Stimulated activated CD4-positive, alpha-beta T cell treated with anti-CD3 and anti-CD28 coated beads, Interleukin-15, amount 100 ng/mL, for 1 hour (primary cell): ENCODE results near the gene VENTX.
"Not testable (repeated sequence)": the region's sequence is repeated elsewhere in the genome, so short reads cannot be mapped to it uniquely, and the experiment has no call there.

ENCODE experiments used
- DNase-seq, 2 donors: peaks; one replicate each; pipeline ENCODE4 v3.0.0-alpha.2; 2020; ENCODE audit warnings: low read depth in 1 of 2, low spot score in 1 of 2

The VENTX gene

DNA sequence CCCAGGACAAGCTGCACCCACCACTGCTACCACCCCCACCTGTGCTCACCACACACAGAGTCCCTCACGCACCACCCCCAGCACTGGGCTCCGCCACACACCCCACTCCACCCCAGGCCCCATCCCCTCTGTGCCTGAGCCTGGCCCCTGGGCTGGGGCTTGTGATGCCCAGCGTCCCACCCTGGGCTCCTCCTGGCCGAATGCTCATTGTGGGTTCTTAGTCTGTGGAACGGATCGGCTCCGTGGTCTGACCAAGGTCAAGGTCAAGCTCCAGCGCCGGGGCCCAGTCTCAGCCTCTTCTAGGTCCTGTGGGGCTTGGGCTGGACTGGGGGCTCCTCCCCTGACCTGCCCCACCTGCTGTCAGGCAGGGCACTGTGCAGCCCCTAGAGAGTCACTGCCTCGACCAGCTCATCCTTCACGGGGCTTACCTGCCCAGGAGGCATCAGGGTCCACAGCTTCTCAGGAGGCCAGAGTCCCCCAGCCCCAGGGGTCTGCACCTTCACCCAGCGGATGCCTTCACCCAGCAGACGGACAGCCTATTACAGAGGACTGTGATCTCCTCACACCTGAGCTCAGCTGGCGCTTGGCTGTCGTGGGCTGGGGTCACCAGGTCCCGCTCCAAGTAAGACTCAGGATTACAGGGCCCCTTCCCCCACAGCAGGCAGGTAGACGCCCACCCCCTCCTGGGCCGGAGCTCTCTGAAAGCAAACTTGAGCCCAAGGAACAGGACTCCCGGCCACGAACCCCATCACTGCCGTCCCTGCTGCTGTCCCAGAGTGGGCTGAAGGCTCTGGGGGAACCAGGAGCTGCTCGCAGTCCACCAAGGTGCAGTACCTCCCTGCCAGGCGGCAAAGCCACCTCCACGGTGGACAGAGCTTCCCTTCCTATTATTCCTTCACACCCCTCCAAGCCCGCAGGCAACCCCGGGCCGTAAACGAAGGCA is 22.9 kb upstream of the VENTX start:
- DNase-seq, result no peak

DNA sequence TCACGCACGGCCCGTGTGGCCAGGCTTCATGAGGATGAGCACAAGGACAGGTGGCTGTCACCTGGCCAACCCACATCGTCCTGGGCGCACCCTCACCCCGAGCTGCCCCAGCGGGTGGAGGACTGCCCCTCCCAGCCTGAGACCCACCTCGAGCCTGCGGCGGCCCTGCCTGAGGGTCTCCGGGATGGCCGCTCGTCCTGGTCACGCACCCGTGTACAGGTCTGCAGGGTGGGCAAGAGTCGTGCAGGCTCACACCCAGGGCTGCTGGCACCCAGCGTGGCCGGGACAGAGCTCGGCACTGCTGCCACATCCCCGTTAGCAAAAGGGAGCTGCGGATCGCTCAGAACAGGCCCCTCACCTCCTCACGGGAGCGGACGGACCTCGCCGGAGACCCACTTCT is 22.1 kb upstream of the VENTX start:
- no peak for DNase-seq

DNA sequence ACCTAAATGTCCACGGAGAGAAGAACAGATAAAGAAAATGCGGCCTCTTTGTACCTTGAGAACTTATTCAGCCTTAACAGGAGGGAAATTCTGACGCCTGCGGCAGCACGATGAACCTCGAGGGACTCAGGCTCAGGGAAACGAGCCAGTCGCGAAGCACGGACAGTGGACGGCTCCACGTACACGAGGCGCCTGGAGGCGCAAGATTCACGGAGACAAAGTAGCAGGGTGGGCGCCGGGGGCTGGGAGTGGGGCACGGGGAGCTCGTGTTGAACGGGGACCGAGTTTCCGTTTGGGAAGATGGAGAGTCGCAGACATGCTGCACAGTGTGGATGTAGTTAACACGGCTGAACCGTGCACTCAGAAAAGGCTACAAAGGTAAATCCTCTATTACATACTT is 20.9 kb upstream of the VENTX start:
- no peak for DNase-seq

DNA sequence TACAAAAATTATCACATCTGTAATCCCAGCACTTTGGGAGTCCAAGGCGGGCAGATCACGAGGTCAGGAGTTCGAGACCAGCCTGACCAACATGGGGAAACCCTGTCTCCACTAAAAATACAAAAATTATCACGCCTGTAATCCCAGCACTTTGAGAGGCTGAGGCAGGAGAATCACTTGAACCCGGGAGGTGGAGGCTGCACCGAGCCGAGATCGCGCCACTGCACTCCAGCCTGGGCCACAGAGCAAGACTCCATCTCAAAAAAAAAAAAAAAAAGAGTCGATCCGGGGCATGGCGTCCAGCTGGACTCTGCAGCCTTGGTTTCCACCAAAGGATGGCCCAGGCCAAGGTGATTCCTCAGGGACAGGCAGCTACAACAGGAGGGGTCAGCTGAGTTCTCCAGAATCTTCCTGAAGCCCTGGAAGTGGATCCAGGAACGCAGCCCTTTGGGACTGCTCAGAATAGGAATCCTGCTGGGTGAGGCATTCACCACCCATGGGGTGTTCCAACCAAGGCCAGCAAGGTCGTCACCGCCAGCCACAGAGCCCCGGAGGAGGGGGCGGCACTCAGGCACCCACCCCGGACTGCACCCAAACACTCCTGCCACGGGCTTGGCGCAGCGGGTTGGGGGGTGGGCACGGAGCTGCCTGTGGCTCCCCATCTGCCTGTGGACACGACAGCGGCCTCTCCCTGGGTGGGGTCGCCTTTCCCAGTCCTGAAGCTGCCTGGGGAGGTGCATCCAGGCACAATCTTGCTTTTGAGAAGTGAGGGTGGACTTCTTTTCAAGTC is 19.7 kb upstream of the VENTX start:
- no peak for DNase-seq

DNA sequence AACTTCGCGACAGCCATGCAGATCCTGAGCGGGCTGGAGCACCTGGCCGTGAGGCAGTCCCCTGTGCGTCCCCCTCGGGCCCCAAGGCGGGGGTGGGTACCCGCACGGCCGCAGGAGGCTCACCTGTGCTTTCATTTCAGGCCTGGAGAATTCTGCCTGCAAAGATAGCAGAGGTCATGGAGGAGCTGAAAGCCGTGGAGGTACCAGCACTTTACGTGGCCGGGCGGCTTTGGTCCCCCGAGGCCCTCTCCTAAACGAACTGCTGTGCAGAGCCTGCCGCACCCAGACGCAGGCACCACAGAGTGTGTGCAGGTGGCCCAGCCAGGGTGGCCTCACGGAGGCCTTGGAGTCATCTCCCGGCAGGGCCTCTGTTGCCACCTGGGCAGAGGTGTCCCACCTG is 18.8 kb upstream of the VENTX start:
- no peak for DNase-seq

DNA sequence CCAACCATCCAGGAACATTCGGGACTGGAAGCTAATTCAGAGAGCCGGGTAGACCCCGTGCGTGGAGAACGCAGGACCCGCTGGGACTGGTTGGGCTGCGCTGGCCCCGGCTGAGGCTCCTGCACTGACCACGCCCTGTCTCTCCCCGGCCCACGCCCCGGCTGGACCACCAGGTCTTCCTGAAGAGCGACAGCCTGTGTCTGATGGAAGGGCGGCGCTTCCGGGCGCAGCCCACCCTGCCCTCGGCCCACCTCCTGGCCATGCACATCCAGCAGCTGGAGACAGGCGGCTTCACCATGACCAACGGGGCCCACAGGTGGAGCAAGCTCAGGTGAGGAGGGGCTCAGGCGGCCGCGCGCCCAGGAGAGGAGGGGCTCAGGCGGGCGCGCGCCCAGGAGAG is 17.9 kb upstream of the VENTX start:
- no peak for DNase-seq

DNA sequence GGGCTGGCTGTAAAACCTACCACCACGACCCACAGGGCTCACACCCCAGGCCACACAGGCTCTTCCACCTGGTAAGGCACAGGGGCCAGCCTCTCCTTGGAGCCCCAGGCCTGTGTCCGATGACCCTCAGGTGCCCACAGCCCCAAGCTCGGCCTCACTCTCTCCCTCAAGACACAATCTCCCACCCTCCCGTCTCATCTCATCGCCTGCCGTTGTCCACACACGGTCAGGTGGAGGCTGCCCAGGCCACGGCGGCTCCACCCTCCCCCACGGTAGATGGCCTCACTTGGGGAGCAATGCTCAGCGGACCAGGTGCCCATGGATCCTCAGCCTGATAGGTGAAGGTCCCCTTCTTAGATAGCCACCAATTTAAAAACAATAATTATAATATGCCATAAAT is 16.3 kb upstream of the VENTX start:
- DNase-seq, result no peak

DNA sequence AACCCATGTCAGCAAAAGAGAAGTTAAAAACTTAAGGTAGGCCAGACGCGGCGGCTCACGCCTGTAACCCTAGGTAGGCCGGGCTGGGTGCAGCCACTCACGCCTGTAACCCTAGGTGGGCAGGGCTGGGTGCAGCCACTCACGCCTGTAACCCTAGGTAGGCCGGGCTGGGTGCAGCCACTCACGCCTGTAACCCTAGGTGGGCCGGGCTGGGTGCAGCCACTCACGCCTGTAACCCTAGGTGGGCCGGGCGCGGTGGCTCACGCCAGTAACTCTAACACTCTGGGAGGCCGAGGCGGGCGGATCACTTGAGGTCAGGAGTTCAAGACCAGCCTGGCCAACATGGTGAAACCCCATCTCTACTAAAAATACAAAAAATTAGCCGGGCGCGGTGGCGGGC is 15.9 kb upstream of the VENTX start:
- not testable (repeated sequence) for DNase-seq

DNA sequence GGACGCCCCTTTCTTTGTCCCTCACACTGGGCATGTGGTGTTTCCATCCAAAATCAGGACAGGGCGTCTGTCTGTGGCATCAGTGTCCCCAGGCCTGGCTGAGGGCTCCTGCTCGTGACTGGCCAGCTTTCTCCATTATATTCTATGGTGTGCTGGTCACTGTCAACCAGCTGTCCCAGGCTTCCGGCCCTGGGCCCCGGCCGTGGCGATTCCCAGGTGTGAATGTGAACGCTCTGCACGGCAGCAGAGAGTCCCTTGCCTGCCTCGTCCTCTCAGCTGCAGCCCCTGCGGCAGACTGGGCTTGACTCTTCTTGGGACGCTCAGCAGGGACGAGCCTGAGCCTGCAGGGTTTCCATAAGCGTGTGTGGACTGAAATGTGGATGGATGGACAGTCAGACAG is 13.6 kb upstream of the VENTX start:
- DNase-seq, result no peak

DNA sequence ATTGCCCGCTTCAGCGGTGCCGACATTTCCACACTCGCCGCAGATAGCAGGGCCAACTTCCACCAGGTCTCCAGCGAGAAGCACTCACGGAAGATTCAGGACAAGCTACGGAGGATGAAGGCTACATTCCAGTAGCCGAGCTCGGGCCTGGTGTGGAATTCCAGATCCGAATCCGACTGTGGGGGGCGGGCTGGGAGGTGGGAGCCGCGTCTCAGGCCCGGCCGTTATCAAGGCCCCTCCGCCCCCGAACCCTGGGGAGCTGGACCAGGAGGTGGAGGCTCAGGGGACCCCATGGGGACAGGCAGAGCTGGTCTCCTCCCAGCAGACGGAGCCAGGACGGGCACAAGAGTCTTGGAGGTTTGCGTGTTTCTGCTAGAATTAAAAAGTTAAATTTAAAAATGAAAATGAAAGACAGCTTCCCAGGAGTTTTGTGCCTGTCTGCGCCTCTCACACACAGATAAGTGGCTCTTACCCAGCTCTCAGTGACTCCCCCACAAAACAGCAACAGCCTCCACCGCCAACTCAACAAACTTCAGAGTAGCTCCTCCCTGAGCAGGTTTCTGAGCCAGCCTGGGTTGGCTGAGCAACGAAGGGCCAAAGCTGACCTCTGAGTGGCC is 12.8 kb upstream of the VENTX start:
- DNase-seq, result no peak

DNA sequence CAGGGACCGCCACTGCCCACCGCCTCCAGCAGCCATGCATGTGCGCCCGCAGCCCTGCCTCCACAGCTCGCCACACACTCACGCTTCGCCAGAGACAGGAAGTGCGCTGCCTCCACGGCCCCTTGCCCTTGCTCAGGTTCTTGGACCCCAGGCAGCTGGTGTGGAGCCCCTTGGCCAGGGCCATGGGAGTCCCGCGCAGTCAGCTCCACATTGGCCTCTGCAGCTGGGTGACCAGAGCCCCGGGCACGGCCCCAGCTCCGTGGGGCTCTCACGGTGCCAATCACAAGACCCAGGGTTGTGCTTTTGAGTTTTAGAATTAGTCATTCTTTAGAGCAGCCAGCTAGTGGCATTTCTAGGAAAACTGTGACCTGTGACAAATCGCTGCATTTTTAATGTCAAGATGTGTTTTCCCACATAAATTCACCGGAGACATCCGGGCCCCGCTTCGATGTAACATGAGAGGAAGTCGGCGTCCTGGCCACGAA is 11.9 kb upstream of the VENTX start:
- DNase-seq, result no peak

DNA sequence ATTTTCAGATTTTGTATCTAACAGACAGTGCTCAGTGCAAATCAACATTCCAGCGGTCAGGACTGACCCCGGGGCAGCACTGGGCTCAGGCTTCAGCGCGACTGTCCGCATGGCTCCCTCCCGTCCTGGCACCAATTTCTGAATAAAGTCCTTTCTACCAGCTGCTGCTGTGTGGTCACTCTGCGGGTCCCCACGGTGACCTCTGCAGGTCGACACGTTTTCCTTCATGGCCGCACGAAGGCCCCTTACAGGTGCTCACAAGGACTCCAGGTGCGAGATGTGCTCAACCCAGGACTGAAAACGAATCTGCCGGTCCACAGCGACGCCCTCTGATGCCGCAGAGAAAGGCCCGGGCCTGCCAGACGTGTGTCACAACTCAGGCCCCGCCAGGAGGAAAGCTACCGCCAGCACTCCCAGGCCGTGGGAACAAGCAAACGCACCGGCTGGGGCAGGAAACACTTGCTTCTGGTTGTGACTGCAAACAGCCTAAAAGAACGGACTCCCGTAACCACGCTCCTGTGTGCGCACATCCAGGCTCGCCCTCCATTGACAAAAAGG is 11.3 kb upstream of the VENTX start:
- no peak for DNase-seq

DNA sequence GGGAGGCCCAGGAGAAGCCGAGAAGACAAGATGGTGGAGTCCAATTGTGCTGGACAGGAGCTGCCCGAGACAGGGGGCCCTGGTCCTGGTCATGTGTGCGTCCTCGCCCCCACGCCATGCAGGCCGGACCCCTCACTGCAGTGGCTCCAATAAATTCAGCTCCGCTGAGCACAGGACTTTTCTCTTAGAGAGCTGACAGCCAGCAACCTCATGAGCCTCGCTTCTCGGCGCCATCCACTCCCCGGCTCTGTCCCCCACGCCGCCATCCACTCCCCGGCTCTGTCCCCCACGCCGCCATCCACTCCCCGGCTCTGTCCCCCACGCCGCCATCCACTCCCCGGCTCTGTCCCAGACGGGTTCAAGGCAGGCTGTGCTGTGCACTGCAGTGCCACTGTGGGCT is 10.4 kb upstream of the VENTX start:
- no peak for DNase-seq

DNA sequence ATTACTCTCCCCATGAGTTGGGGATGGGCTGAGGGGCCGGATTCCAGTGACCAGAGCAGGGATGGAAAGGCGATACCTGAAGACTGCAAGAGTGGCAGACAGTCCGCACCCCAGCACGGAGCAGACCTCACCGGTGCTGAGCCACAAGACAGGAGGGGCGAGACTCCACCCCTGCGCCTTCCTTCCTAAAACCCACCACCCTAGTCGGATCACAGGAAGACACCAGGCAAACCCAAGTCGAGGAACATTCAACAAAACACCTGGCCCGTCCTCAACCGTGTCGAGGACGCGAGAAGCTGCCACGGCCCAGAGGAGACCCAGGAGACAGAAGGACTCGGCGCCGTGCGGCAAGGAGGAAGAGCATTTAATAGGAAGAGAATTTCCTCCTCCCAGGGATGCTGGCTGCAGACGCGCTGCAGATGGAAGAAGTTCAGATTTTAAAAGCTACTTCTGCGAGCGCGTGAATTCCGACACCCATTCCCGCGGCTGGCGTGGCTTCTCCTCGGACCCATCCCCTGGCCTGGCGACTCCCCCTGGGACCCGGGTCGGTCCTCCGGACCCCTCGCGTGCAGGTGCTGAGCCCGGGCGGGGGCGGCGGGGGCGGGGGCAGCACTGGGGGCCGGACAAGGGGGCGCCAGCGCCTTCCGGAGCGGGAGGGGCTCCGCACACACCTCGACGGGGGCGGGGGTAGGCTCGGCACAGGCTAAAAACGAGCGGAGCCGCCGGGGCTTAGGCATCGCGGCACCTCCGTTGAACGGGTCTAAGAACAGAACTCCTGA is 8.2 kb upstream of the VENTX start:
- DNase-seq, result no peak

DNA sequence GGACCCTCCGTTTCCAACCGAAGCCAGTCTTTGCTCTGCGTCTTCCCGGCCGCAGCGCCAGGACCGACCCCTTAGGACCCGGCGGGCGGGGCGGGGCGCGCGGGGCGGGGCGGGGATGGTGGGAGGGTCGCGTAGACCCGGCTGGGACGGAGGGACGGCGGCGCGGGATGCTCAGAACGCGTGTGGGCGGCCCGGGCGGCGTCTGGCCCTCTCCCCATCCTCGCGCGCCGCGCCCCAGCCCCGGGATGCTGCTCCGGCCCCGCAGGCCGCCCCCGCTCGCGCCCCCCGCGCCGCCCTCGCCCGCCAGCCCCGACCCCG is 7.7 kb upstream of the VENTX start, which contains the start of gene UTF1:
Gene UTF1, plus strand, starts transcription at position 174 of the 318 bp plus-strand sequence. Its CDS starts 72 bp downstream, at position 246.
- no peak for DNase-seq

DNA sequence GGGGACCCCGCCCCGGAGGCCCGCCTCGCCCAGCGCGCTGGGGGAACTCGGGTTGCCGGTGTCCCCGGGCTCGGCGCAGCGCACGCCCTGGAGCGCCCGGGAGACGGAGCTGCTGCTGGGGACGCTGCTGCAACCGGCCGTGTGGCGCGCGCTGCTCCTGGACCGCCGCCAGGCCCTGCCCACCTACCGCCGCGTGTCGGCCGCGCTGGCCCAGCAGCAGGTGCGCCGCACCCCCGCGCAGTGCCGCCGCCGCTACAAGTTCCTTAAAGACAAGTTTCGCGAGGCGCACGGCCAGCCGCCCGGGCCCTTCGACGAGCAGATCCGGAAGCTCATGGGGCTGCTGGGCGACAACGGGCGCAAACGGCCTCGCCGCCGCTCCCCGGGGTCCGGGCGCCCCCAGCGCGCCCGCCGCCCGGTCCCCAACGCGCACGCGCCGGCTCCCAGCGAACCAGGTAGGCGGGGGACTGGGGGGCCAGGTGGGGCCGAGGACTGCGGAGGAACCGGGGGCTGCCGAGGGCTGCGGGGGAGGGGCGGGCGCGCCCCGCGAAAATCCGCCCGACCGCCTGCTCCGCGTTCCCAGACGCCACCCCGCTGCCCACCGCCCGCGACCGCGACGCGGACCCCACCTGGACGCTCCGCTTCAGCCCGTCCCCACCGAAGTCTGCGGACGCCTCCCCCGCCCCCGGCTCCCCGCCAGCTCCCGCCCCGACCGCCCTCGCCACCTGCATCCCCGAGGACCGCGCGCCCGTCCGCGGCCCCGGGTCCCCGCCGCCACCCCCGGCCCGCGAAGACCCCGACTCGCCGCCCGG is 7.1 kb upstream of the VENTX start:
- DNase-seq, result no peak

DNA sequence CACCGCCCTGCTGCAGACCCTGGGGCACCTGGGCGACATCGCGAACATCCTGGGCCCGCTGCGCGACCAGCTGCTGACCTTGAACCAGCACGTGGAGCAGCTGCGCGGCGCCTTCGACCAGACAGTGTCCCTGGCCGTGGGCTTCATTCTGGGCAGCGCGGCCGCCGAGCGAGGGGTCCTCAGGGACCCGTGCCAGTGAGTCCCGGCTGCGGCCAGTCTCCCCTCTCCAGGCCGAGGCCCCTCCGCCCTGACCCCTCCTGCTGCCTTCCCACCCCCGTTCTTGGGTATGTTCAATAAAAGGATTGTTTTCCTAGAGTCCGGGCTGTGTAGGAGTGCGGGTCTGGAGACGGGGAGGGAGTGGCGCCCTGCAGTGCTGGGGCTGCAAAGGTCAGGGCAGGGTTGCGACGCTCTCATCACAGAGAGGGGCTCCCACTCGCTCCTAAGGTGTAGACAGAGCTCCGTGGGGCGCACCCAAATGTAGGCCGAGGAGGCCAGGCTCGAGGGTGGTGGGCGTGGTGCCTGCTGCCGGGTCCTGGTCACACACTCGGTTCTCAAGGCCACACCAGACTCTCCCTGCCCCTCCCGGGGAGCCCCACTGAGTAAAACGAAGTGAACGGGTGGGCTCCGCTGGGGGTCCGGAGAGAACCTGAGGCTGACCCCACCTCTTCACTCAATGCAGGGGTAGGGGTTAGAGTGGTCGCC is 6.3 kb upstream of the VENTX start:
- no peak for DNase-seq

DNA sequence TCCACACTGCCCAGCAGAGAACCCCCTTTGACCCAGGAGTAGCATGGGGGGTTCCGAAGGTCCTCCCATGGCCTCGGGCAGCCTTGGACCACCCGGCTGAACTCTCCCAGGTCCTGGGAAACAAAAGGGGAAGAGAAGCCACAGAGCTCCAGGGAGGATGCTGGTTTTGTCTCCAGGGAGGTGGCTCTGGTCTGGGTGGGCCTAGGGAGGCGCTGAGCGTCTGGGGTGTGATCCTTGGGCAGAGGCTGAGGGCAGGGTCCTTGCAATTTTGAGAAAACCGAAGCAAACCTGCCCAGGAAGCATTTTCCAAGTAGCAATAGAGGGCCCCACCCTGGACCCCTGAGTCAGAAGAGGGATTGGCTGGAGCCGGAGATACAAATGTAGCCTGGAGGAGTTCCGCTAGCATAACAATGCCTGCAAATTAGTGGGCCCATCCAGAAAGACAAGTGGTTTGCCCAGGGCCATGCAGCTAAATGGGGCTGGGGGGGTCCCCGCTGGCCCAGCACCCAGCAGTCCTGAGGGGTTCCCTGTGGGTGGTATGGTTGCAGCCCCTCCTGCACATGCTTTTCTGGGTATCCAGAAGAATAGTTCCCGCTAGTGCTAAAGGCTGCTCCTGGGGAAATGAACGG is 5.6 kb upstream of the VENTX start:
- DNase-seq, result no peak

DNA sequence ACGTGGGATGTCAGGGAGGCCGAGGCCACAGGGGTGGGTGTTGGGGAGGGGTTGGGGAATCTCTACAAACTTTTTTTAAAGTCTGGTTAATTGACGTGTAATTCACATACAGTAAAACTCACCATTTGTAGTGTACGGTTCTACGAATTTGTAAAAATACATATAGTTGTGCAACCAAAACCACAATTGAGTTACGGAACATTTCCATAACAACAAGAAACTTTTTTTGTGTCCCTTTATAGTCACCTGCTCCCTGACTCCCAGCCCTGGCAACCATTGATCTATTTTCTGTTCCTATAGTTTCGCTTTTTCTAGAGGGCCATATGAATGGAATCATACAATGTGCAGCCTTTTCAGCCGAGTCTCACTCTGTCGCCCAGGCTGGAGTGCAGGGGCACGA is 2.9 kb upstream of the VENTX start:
- DNase-seq, result not testable (repeated sequence)
